HEK293 (cell line): ENCODE measurements around the gene DUS1L.

ENCODE experiments used
- GLIS1 ChIP-seq: fragments of 450-650 bp; formaldehyde crosslinking; IDR thresholded peaks from 2 replicates; pipeline ENCODE4 v1.5.1; 2016; ENCODE audit warnings: missing biosample characterization, missing genetic modification characterization
- GLIS2 ChIP-seq: fragments of 450-650 bp; formaldehyde crosslinking; IDR thresholded peaks from 2 replicates; pipeline ENCODE4 v1.5.1; 2016; ENCODE audit warnings: missing biosample characterization, missing genetic modification characterization
- KLF1 ChIP-seq: fragments of 450-650 bp; formaldehyde crosslinking; IDR thresholded peaks from 2 replicates; pipeline ENCODE4 v1.5.1; 2016; ENCODE audit warnings: missing biosample characterization, missing genetic modification characterization
- KLF17 ChIP-seq: fragments of 450-650 bp; formaldehyde crosslinking; IDR thresholded peaks from 2 replicates; pipeline ENCODE4 v1.5.1; 2016; ENCODE audit warnings: missing biosample characterization, missing genetic modification characterization
- PATZ1 ChIP-seq: fragments of 450-650 bp; formaldehyde crosslinking; IDR thresholded peaks from 2 replicates; pipeline ENCODE4 v1.5.1; 2016; ENCODE audit warnings: missing biosample characterization, missing genetic modification characterization
- WT1 ChIP-seq: fragments of 450-650 bp; formaldehyde crosslinking; IDR thresholded peaks from 2 replicates; pipeline ENCODE4 v1.5.1; 2016; ENCODE audit warnings: missing biosample characterization, missing genetic modification characterization
- ZBTB20 ChIP-seq: fragments of 450-650 bp; formaldehyde crosslinking; IDR thresholded peaks from 2 replicates; pipeline ENCODE4 v1.5.1; 2016; ENCODE audit warnings: missing biosample characterization, missing genetic modification characterization
- ZNF157 ChIP-seq: fragments of 450-650 bp; formaldehyde crosslinking; IDR thresholded peaks from 2 replicates; pipeline ENCODE4 v1.5.1; 2016; ENCODE audit warnings: missing biosample characterization, missing genetic modification characterization
- ZNF169 ChIP-seq: fragments of 450-650 bp; formaldehyde crosslinking; IDR thresholded peaks from 2 replicates; pipeline ENCODE4 v1.5.1; 2016; ENCODE audit warnings: missing biosample characterization, missing genetic modification characterization
- ZNF202 ChIP-seq: fragments of 450-650 bp; formaldehyde crosslinking; IDR thresholded peaks from 2 replicates; pipeline ENCODE4 v1.5.1; 2016; ENCODE audit warnings: missing biosample characterization, missing genetic modification characterization, borderline replicate concordance
- ZNF223 ChIP-seq: fragments of 450-650 bp; formaldehyde crosslinking; IDR thresholded peaks from 2 replicates; pipeline ENCODE4 v1.5.1; 2016; ENCODE audit warnings: missing biosample characterization, missing genetic modification characterization
- ZNF302 ChIP-seq: fragments of 450-650 bp; formaldehyde crosslinking; IDR thresholded peaks from 2 replicates; pipeline ENCODE4 v1.5.1; 2016; ENCODE audit warnings: missing biosample characterization, missing genetic modification characterization, low read depth
- ZNF341 ChIP-seq: fragments of 450-650 bp; formaldehyde crosslinking; IDR thresholded peaks from 2 replicates; pipeline ENCODE4; 2016; ENCODE audit warnings: low read depth, missing biosample characterization, missing genetic modification characterization
- ZNF449 ChIP-seq: fragments of 450-650 bp; formaldehyde crosslinking; IDR thresholded peaks from 2 replicates; pipeline ENCODE4 v1.5.1; 2017; ENCODE audit warnings: missing biosample characterization, mild to moderate bottlenecking, missing genetic modification characterization, moderate library complexity
- ZNF473 ChIP-seq: fragments of 450-650 bp; formaldehyde crosslinking; IDR thresholded peaks from 2 replicates; pipeline ENCODE4 v1.5.1; 2017; ENCODE audit warnings: missing biosample characterization, missing genetic modification characterization
- ZNF521 ChIP-seq: fragments of 450-650 bp; formaldehyde crosslinking; IDR thresholded peaks from 2 replicates; pipeline ENCODE4 v1.5.1; 2017; ENCODE audit warnings: missing biosample characterization, mild to moderate bottlenecking, missing genetic modification characterization
- ZNF548 ChIP-seq: fragments of 450-650 bp; formaldehyde crosslinking; IDR thresholded peaks from 2 replicates; pipeline ENCODE4 v1.5.1; 2016; ENCODE audit warnings: missing biosample characterization, missing genetic modification characterization
- ZNF600 ChIP-seq: fragments of 450-650 bp; formaldehyde crosslinking; IDR thresholded peaks from 2 replicates; pipeline ENCODE4 v1.5.1; 2016; ENCODE audit warnings: missing biosample characterization, missing genetic modification characterization
- ZNF624 ChIP-seq: fragments of 450-650 bp; formaldehyde crosslinking; IDR thresholded peaks from 2 replicates; pipeline ENCODE4 v1.5.1; 2017; ENCODE audit warnings: missing biosample characterization, missing genetic modification characterization
- ZNF629 ChIP-seq: fragments of 450-650 bp; formaldehyde crosslinking; IDR thresholded peaks from 2 replicates; pipeline ENCODE4 v1.5.1; 2017; ENCODE audit warnings: missing biosample characterization, missing genetic modification characterization
- ZNF658 ChIP-seq: fragments of 450-650 bp; formaldehyde crosslinking; IDR thresholded peaks from 2 replicates; pipeline ENCODE4; 2016; ENCODE audit warnings: missing biosample characterization, missing genetic modification characterization
- ZNF677 ChIP-seq: fragments of 450-650 bp; IDR thresholded peaks from 2 replicates; pipeline ENCODE4 v1.5.0; 2018; ENCODE audit warnings: missing biosample characterization, mild to moderate bottlenecking, missing genetic modification characterization, moderate library complexity
- ZNF707 ChIP-seq: fragments of 450-650 bp; formaldehyde crosslinking; IDR thresholded peaks from 2 replicates; pipeline ENCODE4 v1.5.1; 2016; ENCODE audit warnings: missing biosample characterization, missing genetic modification characterization
- ZNF76 ChIP-seq: fragments of 450-650 bp; formaldehyde crosslinking; IDR thresholded peaks from 2 replicates; pipeline ENCODE4; 2016; ENCODE audit warnings: low read depth, missing biosample characterization, missing genetic modification characterization, borderline replicate concordance
- ZNF792 ChIP-seq: fragments of 450-650 bp; formaldehyde crosslinking; IDR thresholded peaks from 2 replicates; pipeline ENCODE4 v1.5.1; 2016; ENCODE audit warnings: missing biosample characterization, missing genetic modification characterization
- ZSCAN18 ChIP-seq: fragments of 450-650 bp; formaldehyde crosslinking; IDR thresholded peaks from 2 replicates; pipeline ENCODE4 v1.5.1; 2016; ENCODE audit warnings: missing biosample characterization, missing genetic modification characterization

DUS1L gene

GRCh38 chr17:82101301-82101715 lies 35.7 kb upstream of the DUS1L start (continued):
- TF ChIP-seq ZNF449 (tag by site-specific recombination): no peak
- no peak for TF ChIP-seq ZNF202 (tag by site-specific recombination)
- peak; percentile 52; the same call in 1 of the 2 replicates for TF ChIP-seq ZBTB20 (tag by site-specific recombination)
- peak; percentile 92 for TF ChIP-seq GLIS1 (tag by site-specific recombination)
- TF ChIP-seq ZNF341 (tag by site-specific recombination): peak; percentile 59; the same call in 1 of the 2 replicates
- no peak for TF ChIP-seq ZNF548 (tag by site-specific recombination)
- no peak for TF ChIP-seq ZNF76 (tag by site-specific recombination)
- no peak for TF ChIP-seq ZNF658 (tag by site-specific recombination)
- no peak for TF ChIP-seq ZSCAN18 (tag by site-specific recombination)
- no peak for TF ChIP-seq ZNF169 (tag by site-specific recombination)
- no peak for TF ChIP-seq ZNF629 (tag by site-specific recombination)
- TF ChIP-seq KLF17 (tag by site-specific recombination): peak; percentile 46; the same call in 1 of the 2 replicates
- no peak for TF ChIP-seq ZNF624
- no peak for TF ChIP-seq ZNF677 (tag by site-specific recombination)
- peak; percentile 30 for TF ChIP-seq GLIS2 (tag by site-specific recombination)
- no peak for TF ChIP-seq ZNF302
- TF ChIP-seq ZNF707: no peak
- TF ChIP-seq ZNF600: 0 out of 2 replicates have a peak, but pooled peaks have one; percentile 43
- TF ChIP-seq WT1 (tag by site-specific recombination): peak; percentile 36; the same call in 1 of the 2 replicates
- no peak for TF ChIP-seq ZNF792 (tag by site-specific recombination)
- TF ChIP-seq ZNF157 (tag by site-specific recombination): no peak
- TF ChIP-seq ZNF223 (tag by site-specific recombination): peak; percentile 87
- TF ChIP-seq ZNF521 (tag by site-specific recombination): no peak
- TF ChIP-seq ZNF473 (tag by site-specific recombination): no peak
- peak; percentile 76 for TF ChIP-seq KLF1 (tag by site-specific recombination)
- TF ChIP-seq PATZ1: peak; percentile 24
